ENCODE results near the gene IBSP.

IBSP gene, protein sequence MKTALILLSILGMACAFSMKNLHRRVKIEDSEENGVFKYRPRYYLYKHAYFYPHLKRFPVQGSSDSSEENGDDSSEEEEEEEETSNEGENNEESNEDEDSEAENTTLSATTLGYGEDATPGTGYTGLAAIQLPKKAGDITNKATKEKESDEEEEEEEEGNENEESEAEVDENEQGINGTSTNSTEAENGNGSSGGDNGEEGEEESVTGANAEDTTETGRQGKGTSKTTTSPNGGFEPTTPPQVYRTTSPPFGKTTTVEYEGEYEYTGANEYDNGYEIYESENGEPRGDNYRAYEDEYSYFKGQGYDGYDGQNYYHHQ

DNA sequence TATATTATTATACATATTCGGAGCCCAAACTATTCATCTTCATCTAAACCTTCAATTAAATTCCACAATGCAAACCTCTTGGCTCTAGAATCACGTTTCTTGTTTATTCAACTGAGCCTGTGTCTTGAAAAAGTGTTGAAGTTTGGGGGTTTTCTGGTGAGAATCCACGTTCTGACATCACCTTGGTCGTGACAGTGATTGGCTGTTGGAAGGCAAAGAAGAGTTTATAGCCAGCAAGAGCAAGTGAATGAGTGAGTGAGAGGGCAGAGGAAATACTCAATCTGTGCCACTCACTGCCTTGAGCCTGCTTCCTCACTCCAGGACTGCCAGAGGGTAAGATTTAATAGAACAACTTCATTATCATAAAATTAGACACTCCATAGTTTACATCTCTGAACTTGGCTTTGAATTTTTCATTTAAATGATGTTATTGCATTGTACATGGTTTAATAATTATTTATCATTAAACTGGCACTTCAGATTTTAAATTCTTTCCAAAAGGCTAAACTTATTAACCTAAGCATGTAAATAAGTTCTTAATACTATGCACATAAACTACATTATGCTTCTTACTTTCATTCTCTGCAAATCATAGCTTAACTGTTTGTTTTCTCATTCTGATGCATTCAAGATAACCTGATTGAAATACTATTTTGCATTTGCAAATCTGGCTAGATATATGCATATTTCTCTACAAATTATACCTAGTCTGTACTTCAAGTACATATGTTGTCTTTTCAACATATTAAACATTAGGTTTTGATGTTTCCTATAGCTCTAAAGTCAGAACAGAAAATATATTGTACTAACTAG lies at the start of gene IBSP:
IBSP (plus strand) TSS at position 254 of the 813 bp plus-strand sequence. CDS start 2,808 bp downstream, outside the sequence.
- DNase-seq, result no peak

DNA sequence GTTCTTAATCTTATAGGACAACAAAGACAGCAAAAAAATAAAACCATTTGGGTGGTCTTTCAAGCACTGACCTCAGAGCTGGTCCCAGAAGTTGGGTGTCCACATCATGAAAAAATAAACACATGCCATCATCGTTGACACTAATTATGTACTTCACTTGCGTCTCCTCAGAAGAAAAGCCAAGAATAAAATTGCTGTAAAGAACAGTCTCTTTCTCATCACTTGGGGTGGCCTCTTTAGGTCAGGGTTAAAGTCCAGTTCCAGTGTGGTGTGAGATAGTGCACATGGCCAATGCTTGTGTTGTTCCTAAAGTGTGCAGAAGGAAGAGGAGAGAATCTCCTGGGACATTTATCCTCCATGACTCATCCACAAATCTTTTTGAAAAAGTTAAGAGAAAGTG lies 49.5 kb upstream of the IBSP start:
- DNase-seq, result no peak

DNA sequence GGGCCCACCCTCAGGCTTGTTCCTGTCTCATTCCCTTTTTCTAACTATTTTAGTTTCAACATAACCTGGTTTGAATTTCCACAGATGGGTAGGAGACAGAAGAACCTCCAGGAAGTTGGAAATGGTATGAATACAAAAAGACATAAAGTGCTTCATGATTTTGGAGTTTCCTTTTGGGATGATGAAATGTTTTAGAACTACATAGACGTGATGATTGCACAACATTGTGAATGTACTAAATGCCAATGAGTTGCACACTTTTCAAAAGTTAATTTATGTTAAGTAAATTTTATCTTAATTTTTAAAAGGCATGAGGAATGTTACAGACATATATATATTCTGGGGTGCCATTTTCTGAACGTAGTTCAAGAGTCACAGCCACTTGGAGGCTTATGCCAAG lies 41.1 kb upstream of the IBSP start:
- no peak for DNase-seq

DNA sequence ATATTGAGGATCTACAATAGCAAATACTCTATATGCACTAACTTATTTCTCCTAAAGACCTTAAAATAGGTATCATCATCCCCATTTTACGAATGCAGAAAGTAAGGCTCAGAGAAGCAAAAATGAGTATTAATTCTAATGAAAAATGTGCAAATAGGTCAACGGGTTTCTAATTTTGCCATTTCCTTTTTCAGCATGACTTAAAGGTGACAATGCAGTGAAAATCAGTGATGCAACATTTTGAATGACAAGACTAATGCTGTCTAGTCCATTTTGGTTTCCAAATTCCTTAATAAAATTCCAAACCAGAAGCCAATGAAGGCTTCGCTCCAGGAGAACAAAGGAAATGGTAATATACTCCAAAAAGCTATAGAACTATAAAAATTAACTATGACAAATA lies 37.0 kb upstream of the IBSP start:
- no peak for DNase-seq

DNA sequence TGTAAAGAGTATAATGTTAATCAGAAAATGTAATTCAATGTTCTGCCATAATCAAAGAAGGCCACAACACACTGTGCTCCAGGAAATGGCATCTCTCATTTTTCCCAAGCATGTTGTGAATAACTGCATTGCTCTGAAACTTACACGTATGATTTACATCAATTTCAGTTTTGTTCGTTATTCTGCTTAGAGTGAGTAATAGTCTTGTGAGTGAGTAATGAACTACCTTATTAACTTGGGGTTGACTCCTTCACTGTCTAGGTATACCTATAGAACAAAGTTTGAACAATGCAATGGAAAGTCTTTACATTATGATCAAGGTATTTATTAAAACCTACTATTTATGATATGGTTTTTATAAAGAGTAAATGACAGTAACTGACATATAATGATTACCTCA lies 17.8 kb upstream of the IBSP start:
- no peak for DNase-seq

DNA sequence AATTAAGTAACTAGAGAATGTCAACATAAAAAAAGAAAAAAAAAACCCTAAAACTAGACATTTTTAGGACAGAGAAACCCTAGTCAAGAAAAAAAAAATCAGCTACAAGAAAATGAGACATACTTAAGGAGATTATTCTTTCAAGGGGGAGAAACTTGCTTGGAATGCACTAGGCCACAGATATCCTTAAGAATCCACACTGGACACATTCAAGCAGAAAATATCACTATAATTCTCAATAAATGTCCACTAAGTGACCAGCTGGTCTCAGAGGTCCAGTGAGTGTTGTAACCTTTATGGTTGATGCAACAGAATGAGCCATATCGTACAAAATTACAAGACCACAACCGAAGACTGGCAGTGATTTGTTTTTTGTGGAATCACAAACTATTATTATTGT lies 15.6 kb upstream of the IBSP start:
- no peak for DNase-seq

DNA sequence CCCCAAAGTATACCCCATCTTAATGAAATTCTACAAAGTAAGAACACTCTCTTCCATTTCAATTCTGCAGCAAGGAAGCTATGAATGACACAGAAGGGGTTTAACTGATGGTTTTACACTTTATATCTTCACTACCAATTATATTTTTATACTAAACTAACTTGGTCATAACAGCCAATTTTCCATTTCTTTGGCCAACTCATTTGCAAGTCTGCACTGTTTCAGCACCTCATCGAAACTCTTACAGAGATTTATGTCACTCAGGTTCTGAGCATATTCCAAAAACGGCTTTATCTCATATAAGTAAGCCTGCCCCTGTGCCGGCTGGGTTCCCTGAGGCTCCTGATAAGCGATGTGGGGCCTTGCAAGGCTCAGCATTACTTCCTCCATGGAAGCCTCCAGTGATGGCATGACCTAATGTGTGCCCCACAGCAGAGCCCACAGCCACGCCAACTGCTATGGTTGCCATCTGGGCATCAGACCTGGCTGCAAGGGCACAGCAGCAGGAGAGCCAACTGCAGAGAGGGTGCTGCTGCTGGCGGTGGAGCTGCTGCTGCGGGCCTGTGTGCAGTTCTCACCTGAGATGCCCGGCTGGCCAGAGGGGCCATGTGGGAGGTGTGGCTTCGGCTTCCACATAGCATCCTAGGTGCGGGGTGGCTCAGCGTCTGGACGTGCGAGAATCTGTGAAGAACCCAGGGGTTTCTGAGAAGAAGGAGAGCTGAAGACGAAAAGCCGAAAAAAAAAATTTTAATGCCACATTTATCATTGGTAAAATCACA lies 13.4 kb upstream of the IBSP start:
- no peak for DNase-seq

DNA sequence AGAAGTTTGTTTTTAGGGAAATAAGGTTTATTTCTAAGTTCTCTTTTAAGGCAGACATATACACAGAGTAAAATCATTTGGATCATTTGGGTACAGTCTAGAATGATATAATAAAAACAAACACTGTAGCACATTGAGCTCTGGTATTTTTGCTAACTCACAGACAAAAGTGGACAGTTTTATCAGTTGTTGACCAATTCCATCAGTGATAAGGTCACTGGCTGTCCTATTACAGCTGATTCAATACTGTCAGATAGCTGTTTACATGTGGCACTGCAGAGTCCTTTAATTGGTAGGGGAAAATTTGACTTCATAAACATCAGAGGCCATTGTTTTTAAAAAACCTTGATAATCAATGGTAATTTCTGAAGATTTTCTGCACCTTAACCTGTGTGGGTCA lies 3.5 kb downstream of the IBSP start:
- no peak for DNase-seq

DNA sequence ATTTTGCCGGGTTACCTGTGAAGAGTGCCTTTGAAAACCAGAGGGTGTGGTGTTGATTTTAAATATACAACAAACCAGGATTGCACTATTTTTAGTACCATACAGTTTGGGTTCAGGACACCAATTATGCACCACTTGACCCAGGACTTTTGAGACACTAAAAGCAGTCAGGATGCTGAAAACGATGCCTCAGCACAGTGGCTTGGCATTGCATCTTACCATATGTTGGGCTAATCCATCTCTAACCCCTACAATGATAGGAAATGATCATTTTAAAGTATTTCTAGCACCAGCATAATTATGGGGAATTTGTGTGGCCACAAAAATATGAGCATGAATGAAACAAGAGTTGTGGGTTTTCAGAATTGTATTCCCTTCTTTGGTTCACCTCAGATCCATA lies 4.1 kb downstream of the IBSP start:
- DNase-seq, result no peak

DNA sequence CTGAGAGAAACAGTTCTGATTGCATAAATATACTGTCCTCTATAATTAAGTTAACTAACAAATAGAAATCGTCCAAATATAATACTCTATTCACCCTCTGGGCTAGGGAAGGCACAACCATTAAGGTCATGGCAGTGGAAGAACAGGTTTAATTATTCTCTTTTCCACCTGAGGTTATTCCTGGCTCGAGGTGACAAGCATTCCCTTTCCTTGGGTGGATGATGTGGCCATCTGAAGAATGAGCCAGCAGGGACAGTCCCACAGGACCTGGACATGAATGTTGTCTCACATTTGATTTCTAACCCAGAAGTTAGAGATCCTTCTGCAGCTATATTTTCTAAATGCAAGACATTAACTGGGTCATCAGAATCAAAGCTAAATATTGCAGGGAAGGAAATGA lies 5.5 kb downstream of the IBSP start:
- DNase-seq, result peak; percentile 4

DNA sequence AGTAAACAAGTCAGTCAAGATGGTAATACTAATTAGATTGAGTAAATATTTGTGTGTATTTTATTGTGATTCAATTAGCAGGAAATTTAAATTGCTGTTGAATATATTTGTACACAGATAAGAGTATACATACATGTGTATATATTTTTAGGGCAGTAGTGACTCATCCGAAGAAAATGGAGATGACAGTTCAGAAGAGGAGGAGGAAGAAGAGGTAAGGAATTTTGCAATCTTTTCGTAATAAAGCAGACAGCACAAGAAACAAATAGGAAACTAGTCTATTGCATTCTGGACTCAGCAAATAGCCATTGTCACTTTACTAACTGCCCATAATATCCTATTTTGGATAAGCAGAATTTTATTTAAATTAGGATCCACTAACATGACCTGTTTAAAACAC lies 6.6 kb downstream of the IBSP start:
- DNase-seq, result no peak

DNA sequence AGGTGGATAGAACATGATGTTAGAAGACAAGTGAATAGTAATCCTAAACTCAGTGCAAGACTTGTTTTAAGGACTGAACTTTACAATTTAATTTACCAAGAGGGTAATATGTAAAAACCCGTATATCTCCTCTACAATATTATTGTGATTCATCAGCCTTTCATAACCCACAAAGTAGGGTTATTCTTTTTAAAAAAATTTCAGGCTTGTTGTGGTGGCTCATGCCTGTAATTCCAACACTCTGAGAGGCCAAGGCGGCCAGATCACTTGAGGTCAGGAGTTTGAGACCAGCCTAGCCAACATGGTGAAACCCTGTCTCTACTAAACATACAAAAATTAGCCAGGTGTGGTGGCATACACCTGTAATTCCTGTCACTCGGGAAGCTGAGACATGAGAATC lies 7.2 kb downstream of the IBSP start:
- DNase-seq, result no peak

DNA sequence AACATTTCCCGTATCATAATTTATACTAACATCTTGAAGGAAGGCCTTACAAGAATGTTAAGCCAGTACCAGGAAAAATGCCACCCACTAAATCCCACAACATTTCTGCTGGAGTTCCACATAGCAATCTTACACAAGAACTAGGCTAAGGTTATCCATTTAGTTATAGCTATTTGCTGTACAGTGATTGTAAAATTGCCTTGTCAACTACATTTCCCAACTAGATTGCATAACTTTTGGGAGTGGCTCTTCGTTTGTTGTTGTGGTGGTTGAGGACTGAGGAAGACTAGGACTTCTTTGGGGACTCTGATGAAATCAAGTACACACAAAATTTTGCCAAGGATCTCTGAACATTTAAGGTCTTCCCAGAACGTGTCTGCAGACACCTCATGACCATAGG lies 8.0 kb downstream of the IBSP start:
- no peak for DNase-seq

DNA sequence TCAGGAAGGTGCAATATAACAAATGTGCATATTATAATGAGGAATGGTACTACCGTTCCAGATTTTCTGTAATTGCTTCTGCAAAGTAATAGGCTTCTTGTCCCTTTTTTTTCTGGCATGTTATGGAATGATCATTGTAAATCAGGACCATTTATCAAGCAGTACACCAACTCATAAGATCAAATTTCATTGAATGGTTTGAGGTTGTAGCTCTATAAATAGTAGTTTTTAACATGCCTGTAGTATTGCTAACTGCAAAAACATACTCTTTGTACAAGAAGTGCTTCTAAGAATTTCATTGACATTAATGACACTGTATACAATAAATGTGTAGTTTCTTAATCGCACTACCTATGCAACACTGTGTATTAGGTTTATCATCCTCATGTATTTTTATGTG lies 12.6 kb downstream of the IBSP start:
- no peak for DNase-seq

DNA sequence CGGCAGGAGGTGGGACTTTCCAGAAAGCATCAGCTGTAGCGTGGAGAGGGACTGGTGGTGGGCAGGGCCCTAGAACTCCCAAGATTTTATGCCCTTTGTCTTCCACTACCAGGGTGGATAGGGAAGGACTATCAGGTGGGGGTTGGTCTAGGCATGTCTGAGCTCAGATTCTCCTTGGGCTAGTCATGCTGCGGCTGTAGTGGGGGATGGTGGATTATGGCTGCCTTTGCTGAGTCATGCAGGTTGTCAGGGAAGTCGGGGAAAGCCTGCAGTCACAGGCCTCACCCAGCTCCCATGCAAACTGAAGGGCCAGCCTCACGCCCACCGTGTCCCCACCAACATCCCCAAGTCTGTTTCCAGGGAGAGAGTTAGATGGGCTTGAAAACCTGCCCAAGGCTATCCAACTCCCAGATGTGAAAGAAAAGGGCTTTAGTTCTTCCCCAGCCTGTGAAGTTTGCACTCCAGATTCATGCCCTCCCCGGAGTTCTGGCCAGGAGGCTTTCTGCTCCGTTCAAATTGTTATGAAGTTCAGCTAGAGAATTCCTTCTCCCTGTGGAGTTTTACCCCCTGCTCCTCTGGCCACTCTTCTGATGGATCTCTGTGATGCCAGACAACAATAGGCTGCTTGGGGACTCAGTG lies 20.0 kb downstream of the IBSP start:
- no peak for DNase-seq

DNA sequence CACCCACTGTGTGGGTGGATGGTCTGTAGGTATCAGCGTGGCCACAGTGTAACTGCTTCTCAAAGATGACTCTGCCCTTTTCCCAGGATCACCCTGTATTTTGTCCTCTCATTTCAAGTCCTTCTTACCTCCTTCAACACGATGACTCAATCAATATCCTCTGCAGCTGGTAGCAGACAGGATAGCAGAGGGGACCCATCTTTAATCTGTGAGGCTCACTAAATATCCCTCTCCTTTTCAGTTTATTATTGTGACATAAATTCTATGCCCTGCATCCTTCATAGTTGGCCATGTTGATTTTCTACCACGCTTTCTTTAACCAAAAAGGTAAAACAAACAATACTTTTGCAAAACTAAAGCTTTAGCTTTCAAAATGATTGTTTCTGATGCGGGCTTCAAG lies 23.8 kb downstream of the IBSP start:
- no peak for DNase-seq

DNA sequence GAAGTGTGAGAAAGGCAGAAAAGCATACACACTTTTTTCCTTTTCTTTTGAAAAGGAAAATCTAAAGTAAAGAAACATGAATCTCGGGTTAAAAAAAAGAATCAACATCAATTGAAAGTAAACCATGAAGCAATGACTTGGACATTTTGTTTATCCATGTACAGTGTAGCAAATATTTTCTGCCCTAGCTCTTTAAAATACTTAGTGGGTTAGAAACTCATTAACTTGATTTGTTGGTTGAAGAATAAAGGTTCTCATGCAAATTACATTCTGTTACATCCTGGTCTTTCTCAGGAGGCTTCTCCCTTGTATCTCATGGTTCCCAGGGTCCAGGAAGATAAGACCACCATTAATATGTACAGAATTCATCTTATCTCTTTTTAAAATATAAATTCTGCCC lies 24.4 kb downstream of the IBSP start:
- DNase-seq, result no peak

DNA sequence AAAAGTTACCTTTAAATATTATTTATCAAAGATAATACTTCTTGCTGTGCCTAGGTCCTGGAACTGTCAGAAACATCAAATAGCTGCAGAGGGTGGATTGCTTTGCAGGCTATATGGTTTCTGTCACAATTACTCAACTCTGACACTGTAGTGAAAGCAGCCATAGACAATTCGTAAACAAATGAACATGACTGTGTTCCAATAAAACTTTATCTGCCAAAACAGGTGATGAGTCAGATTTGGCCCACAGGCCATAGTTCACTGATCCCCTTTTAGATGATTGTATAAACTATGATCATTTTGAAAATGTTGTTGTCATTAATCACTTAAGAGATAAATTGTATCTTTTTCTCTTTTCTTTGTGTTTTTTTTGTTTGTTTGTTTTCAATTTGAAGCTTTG lies 25.0 kb downstream of the IBSP start:
- no peak for DNase-seq

DNA sequence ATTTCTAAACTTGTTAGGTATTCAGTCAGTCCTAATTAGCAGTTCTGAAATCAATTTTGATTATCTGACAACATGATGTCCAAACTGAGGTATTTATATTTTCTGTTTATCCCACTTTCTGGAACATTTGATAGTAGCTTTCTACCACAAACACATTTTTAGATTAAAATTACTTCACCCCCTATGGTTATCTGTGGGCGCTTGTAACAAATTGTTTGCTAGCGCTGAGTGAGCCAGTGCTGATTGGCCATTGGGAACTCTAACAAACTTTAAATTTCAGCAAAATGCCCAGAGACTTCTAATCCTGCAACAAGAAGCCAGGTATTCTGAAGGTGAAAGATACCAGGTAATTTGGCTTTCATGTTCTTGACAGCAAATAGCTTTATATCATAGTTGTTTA lies 33.3 kb downstream of the IBSP start, which contains the start of gene MEPE:
MEPE (plus strand) TSS at position 301 of the 400 bp plus-strand sequence. CDS start 1,746 bp downstream, outside the sequence.
- DNase-seq, result no peak

DNA sequence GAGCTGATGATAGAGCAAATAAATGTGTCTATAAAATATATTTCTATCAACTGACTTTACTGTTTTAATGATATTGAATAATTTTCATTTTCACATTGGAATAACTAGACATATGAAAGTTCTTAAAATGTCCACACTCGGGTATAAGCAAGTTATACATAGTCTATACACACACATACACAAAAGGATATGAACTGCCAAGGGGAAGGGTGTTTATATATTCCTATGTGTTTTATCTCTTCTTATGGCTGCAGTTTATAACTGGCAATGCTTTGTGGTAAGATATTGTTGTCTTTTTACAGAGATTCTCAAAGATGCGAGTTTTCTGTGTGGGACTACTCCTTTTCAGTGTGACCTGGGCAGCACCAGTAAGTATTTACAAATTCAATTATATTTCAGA lies 35.0 kb downstream of the IBSP start:
- DNase-seq, result no peak

DNA sequence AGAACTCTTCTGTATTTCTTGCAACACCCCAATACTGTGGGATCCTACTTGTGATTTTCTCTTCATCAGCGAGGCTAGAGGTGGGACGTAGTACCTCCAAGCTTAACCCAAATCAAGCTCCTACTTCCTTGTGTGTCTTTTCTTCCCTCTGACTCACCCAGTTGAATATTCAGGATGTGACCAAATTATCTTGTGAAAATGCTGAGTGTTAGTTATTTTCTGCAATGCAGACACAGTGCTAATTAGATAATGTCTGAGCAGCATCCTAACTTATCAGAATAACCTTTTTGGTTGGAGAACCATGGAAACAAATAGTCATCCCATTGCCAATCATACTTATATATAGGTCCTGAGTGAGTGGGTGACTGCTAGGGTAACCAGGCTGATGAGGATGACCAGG lies 35.8 kb downstream of the IBSP start:
- no peak for DNase-seq

DNA sequence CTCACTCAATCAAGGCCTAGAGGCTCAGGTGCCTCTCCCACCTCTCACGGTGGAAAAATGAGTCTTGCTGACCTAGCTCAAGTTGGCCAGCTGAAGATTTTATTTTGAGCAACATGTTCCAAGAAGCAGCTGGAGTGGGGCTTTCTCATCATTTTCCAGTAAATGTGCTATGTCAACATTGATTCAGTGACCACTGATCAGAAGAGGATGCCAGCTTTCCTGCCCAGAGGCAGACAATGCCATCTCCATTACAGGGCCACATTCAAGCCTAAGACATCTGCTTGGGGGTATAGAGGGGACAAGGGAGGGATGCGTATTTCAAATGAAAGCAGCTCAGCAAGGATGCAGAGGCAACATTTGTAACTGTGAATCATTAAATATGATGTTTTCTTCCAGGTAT lies 36.4 kb downstream of the IBSP start:
- DNase-seq, result no peak

DNA sequence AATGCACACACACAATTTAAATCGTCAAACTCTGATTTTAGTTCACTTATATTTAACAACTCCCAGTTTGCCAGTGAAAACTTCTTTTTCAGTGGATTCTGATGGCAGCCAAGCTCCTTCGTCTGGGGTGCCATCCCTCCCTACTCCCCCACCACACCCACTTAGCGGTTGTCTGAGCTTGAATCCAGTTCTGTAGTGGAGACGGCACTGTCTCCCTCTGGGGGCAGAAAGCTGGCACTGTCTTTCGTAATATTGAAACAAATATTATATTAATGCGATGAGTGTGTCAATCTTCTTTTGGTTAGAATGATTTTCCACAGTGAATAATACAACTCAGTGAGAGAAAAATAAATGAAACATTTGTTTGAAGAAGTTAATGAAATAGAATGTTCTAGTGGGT lies 38.9 kb downstream of the IBSP start:
- DNase-seq, result no peak
